ENCODE data around the gene HES6. TPM values are rescaled to one million over a fixed set of nuclear protein-coding genes. Genes with fewer than 3 reads are reported as not detected.

The HES6 gene
- total and polyA plus RNA-seq, 8 donors = 4.9 to 22.7 (median 16.0) TPM

DNA sequence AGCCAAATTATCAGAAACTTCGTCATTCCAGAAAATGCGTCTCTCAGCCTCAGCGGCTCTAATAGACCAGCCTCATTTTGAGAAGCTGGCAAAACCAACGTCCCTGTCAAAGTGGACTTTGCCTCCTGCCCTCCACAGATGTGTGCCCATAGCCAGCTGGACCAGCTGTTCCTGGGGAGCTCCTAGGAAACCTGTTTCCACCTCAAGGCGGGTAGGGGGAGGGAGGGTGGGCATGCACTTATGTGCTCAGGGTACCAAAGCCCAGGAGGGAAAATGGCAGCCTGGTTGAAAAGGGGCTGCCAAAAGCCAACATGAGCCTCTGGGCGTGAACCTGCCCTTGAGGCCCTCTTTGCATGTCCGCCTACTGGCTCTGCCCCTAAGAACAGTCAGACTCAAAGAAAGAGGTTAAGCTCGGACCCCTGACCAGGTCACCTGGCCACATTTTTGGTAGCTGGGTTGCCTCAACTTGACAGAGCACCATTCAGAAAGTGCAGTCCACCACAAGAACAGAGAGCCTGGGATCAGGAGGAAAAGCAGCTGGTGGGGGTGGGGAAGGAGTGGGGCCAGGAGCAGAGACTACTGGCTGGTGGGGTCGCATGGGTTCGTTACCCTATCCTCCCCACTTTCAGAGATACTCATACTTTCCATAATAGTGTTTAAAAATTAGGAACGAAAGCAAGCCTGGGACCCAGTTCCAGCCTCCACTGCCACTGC lies 45.1 kb upstream of the HES6 start:
- Histone ChIP-seq H3K36me3 (no peaks in the 10 kb centered on the region), H3K4me3 (peak overlapping the region in 2 of 4 donors; percentile 9 to 83), H3K4me1 (peaks cover 36 to 50% (median 48%) of the 10 kb centered on the region in 3 donors), H3K27ac (peak overlapping the region; percentile 96 to 100 (median 98)), H3K9me3 (no peaks in the 10 kb centered on the region), H3K27me3 (no peaks in the 10 kb centered on the region)
- TF ChIP-seq, protein P1, sequence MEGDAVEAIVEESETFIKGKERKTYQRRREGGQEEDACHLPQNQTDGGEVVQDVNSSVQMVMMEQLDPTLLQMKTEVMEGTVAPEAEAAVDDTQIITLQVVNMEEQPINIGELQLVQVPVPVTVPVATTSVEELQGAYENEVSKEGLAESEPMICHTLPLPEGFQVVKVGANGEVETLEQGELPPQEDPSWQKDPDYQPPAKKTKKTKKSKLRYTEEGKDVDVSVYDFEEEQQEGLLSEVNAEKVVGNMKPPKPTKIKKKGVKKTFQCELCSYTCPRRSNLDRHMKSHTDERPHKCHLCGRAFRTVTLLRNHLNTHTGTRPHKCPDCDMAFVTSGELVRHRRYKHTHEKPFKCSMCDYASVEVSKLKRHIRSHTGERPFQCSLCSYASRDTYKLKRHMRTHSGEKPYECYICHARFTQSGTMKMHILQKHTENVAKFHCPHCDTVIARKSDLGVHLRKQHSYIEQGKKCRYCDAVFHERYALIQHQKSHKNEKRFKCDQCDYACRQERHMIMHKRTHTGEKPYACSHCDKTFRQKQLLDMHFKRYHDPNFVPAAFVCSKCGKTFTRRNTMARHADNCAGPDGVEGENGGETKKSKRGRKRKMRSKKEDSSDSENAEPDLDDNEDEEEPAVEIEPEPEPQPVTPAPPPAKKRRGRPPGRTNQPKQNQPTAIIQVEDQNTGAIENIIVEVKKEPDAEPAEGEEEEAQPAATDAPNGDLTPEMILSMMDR (IDR thresholded peaks at IDR 0.05) = no peak
- intact Hi-C loops (cut with DNase I) = no loop called here
- 35 to 38% methylated on average over 11 of the region's 11 CpGs for WGBS, 2 donors
- FAIRE-seq (no peak), DNase-seq (peak in 5 of 6 donors; percentile 50 to 80 (median 68)), ATAC-seq (peak; percentile 6 to 23 (median 14))

DNA sequence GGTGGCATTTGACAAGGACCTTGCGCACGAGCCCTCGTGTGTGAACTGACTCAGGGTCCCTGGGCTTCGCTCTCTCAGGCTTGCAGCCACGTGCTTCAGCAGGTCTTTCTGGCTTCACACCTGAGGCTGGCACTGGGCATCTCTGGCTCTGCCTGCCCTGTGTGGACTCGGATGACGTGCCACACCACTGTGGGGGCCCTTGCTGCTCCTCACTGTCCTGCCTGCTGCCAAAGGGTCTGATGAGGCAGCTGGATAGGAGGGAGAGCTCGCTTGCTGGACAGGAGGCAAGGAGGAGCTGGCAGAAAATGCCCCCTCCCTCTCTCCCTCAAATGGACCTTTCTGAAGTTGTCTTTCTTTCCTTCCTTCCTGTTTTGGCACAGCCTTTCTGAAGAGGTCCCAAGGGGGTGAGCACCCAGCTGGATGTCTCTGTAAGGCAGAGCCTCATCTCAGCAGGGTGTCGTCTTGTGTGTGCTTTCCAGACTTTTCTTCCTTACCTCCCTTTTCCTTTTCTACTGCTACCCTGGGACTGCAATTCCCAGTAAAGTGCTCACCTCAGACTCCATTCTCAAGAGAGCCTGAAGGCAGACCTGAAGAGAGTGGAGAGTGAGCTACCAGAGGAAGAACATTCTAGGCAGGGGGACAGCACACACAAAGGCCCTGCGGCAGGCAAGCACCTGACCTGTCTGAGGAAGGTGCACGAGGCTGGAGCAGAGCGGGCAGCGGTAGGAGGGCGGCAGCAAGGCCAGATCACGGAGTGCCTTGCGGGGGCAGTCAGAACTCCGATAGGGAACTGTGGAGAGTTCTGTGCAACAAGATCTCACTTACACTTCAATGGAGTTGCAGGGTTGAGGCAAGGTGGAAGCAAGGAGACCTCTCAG lies 43.3 kb upstream of the HES6 start:
- DNase-seq = peak in 2 of 6 donors; percentile 30 to 60
- intact Hi-C loops (cut with DNase I) = no loop called here
- TF ChIP-seq, protein P1 (IDR thresholded peaks at IDR 0.05) = no peak
- no peaks in the 10 kb centered on the region for H3K27me3 ChIP-seq
- H3K4me3 ChIP-seq = no peak overlapping the region
- peak overlapping the region in 3 of 4 donors; percentile 0 to 100 (median 96) for H3K27ac ChIP-seq
- 90% methylated on average over 16 to 17 of the region's 17 CpGs for WGBS, 2 donors
- no peaks in the 10 kb centered on the region for H3K9me3 ChIP-seq
- peaks cover 36 to 44% (median 41%) of the 10 kb centered on the region in 3 donors for H3K4me1 ChIP-seq
- no peak for ATAC-seq
- FAIRE-seq = no peak
- H3K36me3 ChIP-seq = no peaks in the 10 kb centered on the region

DNA sequence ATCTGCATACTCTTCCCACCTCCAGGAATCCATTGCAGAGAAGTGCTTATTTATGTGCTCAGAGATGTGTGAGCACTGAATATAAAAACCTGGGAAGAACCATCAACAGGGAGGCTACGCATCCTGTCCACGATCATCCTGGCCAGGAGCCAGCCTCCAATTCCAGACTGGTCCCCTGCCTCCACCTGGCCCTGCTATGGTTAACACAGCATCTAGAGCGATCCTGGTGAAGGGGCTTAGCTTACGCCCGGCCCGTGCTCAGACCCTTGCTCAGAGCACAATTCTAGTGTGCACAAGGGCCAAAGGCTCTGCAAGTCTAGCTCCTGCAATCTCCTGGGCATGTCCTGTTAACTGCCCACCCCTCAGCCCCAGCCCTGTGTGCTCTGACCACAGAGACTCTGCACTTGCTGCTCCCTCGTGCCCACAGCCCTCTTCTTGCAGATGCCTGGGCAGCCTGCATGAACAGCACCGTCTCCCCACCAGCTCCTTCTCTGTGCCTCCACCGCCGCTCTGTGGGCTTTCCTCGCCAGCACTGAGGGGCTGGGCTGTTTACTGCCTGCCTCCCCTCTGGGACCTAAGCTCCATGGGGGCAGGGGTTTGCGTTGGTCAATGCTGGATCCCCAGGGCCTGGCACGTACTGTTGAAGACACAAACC lies 42.1 kb upstream of the HES6 start:
- Histone ChIP-seq H3K4me1 (peaks cover 32 to 39% (median 35%) of the 10 kb centered on the region in 3 donors), H3K36me3 (peaks cover 0 to 1% (median under 1%) of the 10 kb centered on the region in 3 donors), H3K9me3 (no peaks in the 10 kb centered on the region), H3K27me3 (no peaks in the 10 kb centered on the region), H3K27ac (no peak overlapping the region), H3K4me3 (no peak overlapping the region)
- FAIRE-seq (no peak), ATAC-seq (no peak), DNase-seq (peak in 2 of 6 donors; percentile 42 to 64)
- TF ChIP-seq, protein P1 (IDR thresholded peaks at IDR 0.05) = no peak
- 87 to 91% methylated on average over 13 of the region's 13 CpGs for WGBS, 2 donors
- intact Hi-C loops (cut with DNase I) = no loop called here

DNA sequence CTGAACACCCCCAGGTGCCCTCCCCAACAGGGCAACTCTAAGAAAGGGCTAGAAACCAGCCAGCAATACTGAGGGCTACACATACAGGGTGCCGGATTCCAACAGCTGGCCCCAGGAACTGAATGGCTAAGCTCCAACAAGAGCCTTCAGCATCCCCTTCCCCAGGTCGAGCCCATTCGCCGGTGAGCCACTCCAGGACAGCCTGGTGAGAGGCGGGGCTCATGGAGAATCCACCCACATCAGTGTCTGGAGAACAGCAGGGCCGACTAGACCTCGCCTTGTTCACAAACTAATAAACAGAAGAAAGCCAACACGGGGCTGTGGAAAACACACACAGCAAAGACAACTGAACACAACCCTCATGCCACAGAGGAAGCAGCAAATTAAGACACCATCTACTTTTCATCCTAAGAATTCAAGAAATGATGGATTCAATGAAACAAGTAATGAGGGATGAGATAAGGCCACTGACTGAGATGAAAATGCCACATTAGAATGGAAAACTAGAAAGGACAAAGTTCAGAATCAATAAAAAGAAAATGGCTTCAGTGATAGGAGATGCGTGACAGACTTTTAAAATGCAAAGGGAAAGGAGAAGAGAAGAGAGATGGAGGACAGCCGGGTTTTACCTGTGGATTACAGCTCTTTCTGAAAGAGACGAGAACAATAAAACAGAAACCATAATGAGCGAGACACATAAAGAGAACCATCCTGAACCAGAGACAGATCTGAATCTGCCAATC lies 40.4 kb upstream of the HES6 start:
- intact Hi-C loops (cut with DNase I) = no loop called here
- WGBS, 2 donors = 85 to 88% methylated on average over 12 of the region's 12 CpGs
- Histone ChIP-seq H3K27me3 (no peaks in the 10 kb centered on the region), H3K36me3 (peaks cover 0 to 17% (median 16%) of the 10 kb centered on the region in 3 donors), H3K27ac (no peak overlapping the region), H3K4me1 (peaks cover 15 to 24% (median 20%) of the 10 kb centered on the region in 3 donors), H3K9me3 (no peaks in the 10 kb centered on the region), H3K4me3 (no peak overlapping the region)
- ATAC-seq (no peak), FAIRE-seq (no peak), DNase-seq (peak in 1 of 6 donors; percentile 46)
- TF ChIP-seq, protein P1 (IDR thresholded peaks at IDR 0.05) = no peak
